WTC11 (cell line): ENCODE data around the gene SPSB4.

Experiments
- RORB ChIP-seq: fragments of 250-450 bp; sonication (Bioruptor Pico); IDR thresholded peaks from 2 replicates; pipeline ENCODE4 v1.9.0; 2021; ENCODE audit warnings: mild to moderate bottlenecking
- SP1 ChIP-seq: sonication (generic); formaldehyde crosslinking; conservative IDR thresholded peaks from 2 replicates; pipeline ENCODE4 v1.8.1; 2022; ENCODE audit warnings: missing genetic modification reagents

- TF ChIP-seq RORB (CRISPR knock-in tag) (no peak), SP1 (CRISPR knock-in tag) (no peak)
These were observed 51.9 kb downstream of the SPSB4 start for GRCh38 chr3:141103067-141103466.
